GM12878 (cell line): ENCODE measurements around the gene CDK15. TPM values are rescaled to one million over a fixed set of nuclear protein-coding genes. Genes with fewer than 3 reads are reported as not detected.

Experiments
- ATAC-seq: fragments of 200-7000 bp; cut with Tn5 transposase; 3 replicates; pipeline ENCODE4 v1.9.1; 2020; ENCODE audit warnings: mild to moderate bottlenecking, moderate library complexity
- BruUV-seq: library from RNA; stranded (reverse); fragments of 400-500 nt; replicated peaks from 2 replicates; lab custom pipeline; 2021; lab: Mats Ljungman, UMichigan
- CTCF ChIA-PET: fragments of 300-600 bp; sonication (Branson Sonifier 250); formaldehyde crosslinking; extraction: SDS; loops from one replicate; lab custom pipeline; 2021; ENCODE audit warnings: inconsistent platforms; lab: Yijun Ruan, JAX
- POLR2A ChIA-PET: fragments of 350-600 bp; formaldehyde crosslinking; extraction: SDS; loops from one replicate; lab custom pipeline; 2021; ENCODE audit warnings: inconsistent platforms; lab: Charles Lee
- RAD21 ChIA-PET: fragments of 300-600 bp; sonication (Branson Sonifier 250); formaldehyde crosslinking; loops from one replicate; lab custom pipeline; 2023; ENCODE audit warnings: antibody characterized with exemption; ENCODE audit not compliant: unreplicated experiment; lab: Charles Lee
- SMC1A ChIA-PET: fragments of 300-600 bp; sonication (Branson Sonifier 250); formaldehyde crosslinking; loops from one replicate; lab custom pipeline; 2023; ENCODE audit not compliant: unreplicated experiment, uncharacterized antibody; lab: Charles Lee
- DNase-seq: peaks from one replicate; pipeline ENCODE4 v3.0.0-alpha.2; 2011; ENCODE audit warnings: low read depth, low spot score
- FAIRE-seq: peaks from 3 replicates; lab custom pipeline; 2011; peaks lifted over from hg19 to GRCh38; lab: Jason Lieb, UNC
- H2AFZ ChIP-seq: 2 replicates; pipeline ENCODE4 v1.6.0; 2011; ENCODE audit warnings: low read depth, low read length, control low read depth; ENCODE audit not compliant: control insufficient read depth
- H3K27ac ChIP-seq: 2 replicates; pipeline ENCODE4 v1.5.1; 2011; ENCODE audit warnings: control low read depth; ENCODE audit not compliant: control insufficient read depth, insufficient read depth
- H3K27me3 ChIP-seq, 2 experiments: replicated peaks in 1 of 2; 2 replicates each; pipeline versions ENCODE4 v1.6.0 to v1.6.1; 2011; ENCODE audit warnings: low read length in 1 of 2; ENCODE audit not compliant: control insufficient read depth in 2 of 2, insufficient read depth in 2 of 2
- H3K36me3 ChIP-seq, 2 experiments: 2 replicates each; pipeline ENCODE4 v1.5.1; 2011; ENCODE audit warnings: low read length in 1 of 2; ENCODE audit not compliant: control insufficient read depth in 2 of 2, insufficient read depth in 2 of 2
- H3K4me1 ChIP-seq: 2 replicates; pipeline ENCODE4 v1.6.1; 2011; ENCODE audit warnings: mild to moderate bottlenecking, low read length, moderate library complexity, mixed read lengths; ENCODE audit not compliant: control insufficient read depth, insufficient read depth
- H3K4me2 ChIP-seq: 2 replicates; pipeline ENCODE4 v1.6.0; 2011; ENCODE audit warnings: control low read depth; ENCODE audit not compliant: control insufficient read depth, insufficient read depth
- H3K4me3 ChIP-seq: fragments of 200-600 bp; sonication (generic); 2 replicates; pipeline ENCODE4 v1.5.1; 2016
- H3K79me2 ChIP-seq: 2 replicates; pipeline ENCODE4 v1.6.0; 2011; ENCODE audit warnings: low read length; ENCODE audit not compliant: control insufficient read depth, insufficient read depth
- H3K9ac ChIP-seq: 2 replicates; pipeline ENCODE4 v1.8.0; 2011; ENCODE audit warnings: low read length, control low read depth, mixed read lengths; ENCODE audit not compliant: control insufficient read depth, insufficient read depth
- H3K9me3 ChIP-seq: replicated peaks from 3 replicates; pipeline ENCODE4 v1.5.1; 2011; ENCODE audit warnings: mild to moderate bottlenecking, low read length; ENCODE audit not compliant: control insufficient read depth, insufficient read depth
- H4K20me1 ChIP-seq: 2 replicates; pipeline ENCODE4 v1.6.0; 2011; ENCODE audit not compliant: control insufficient read depth, insufficient read depth
- BHLHE40 ChIP-seq, 2 experiments: fragments of 450-650 bp in 1 of 2; IDR thresholded peaks; 2 replicates each; pipeline ENCODE4 v1.6.1; 2011 to 2017; ENCODE audit warnings: low read depth in 2 of 2, borderline replicate concordance in 1 of 2, improper control_type of control experiment in 1 of 2, low read length in 1 of 2, mild to moderate bottlenecking in 1 of 2
- CBFB ChIP-seq: IDR thresholded peaks from 2 replicates; pipeline ENCODE4 v1.6.1; 2016; ENCODE audit warnings: antibody characterized with exemption, low read depth
- CHD2 ChIP-seq: IDR thresholded peaks from 2 replicates; pipeline ENCODE4 v1.6.1; 2011; ENCODE audit warnings: low read depth, low read length, improper control_type of control experiment, borderline replicate concordance
- ETV6 ChIP-seq, 2 experiments: fragments of 450-650 bp in 1 of 2; IDR thresholded peaks in 1 of 2; conservative IDR thresholded peaks in 1 of 2; 2 replicates each; pipeline ENCODE4 v1.6.1; 2014; ENCODE audit warnings: antibody characterized with exemption in 1 of 2, borderline replicate concordance in 1 of 2, low read depth in 1 of 2, mild to moderate bottlenecking in 1 of 2, moderate library complexity in 1 of 2
- IRF4 ChIP-seq: IDR thresholded peaks from 2 replicates; pipeline ENCODE4 v1.6.1; 2011; ENCODE audit warnings: low read depth, low read length
- PKNOX1 ChIP-seq: fragments of 450-650 bp; IDR thresholded peaks from 2 replicates; pipeline ENCODE4 v1.6.1; 2016; ENCODE audit warnings: mild to moderate bottlenecking
- WRNIP1 ChIP-seq: IDR thresholded peaks from 2 replicates; pipeline ENCODE4 v1.6.1; 2011; ENCODE audit warnings: low read depth, low read length, improper control_type of control experiment, borderline replicate concordance
- YBX1 ChIP-seq: fragments of 450-650 bp; IDR thresholded peaks from 2 replicates; pipeline ENCODE4 v1.6.1; 2016; ENCODE audit warnings: antibody characterized with exemption
- WGBS: methylation state at CpG from one replicate; pipeline ENCODE4 v1.1.6; 2016; ENCODE audit warnings: low lambda C conversion rate; ENCODE audit not compliant: insufficient replicate concordance, insufficient coverage; ENCODE audit errors: missing lambda C conversion rate; 5-methylcytosine and 5-hydroxymethylcytosine counted together
- in situ Hi-C: fragments of 300-500 bp; cut with MboI; formaldehyde crosslinking; loops from 9 replicates; pipeline ENCODE4 v1.14.3; 2018; ENCODE audit warnings: mixed read lengths
- intact Hi-C: fragments of 100-400 bp; cut with micrococcal nuclease; formaldehyde crosslinking; loops from one replicate; pipeline ENCODE4 v1.14.2; 2022; ENCODE audit not compliant: unreplicated experiment
- polyA plus RNA-seq, 11 experiments: library from polyadenylated mRNA; depleted of rRNA in 4 of 11; unstranded in 6 of 11; stranded (reverse) in 5 of 11; fragments of >200 nt; fragmentation: Nextera tagmentation in 4 of 11; fragmentation: Illumina TruSeq in 1 of 11; extraction: Ambion mirVana in 4 of 11; extraction: Trizol in 1 of 11; gene quantifications; 1 replicate in 1 of 11; 2 replicates in 10 of 11; pipeline versions ENCODE4 v1.2.1 to v1.2.3, GENCODE V29; 2011 to 2016; ENCODE audit warnings: inconsistent platforms in 2 of 11, missing spikeins in 2 of 11, low read depth in 1 of 11
- total RNA-seq, 4 experiments: library from RNA; depleted of rRNA in 3 of 4; stranded (reverse); fragments of >200 nt in 3 of 4; fragmentation: Illumina TruSeq in 1 of 4; extraction: Trizol in 1 of 4; gene quantifications; 2 replicates each; pipeline versions ENCODE4 v1.2.1 to v1.2.3, GENCODE V29; 2013 to 2021
- TF ChIP-seq, protein P1 (sequence below): IDR thresholded peaks from 2 replicates; pipeline ENCODE4 v1.6.1; 2011; ENCODE audit warnings: low read depth, mild to moderate bottlenecking, low read length, moderate library complexity, borderline replicate concordance; ENCODE audit errors: extremely low read depth

Gene CDK15
- total and polyA plus RNA-seq, 10 of the 15 experiments (the other 5 are each of a cell fraction or from before 2014, with no cell fraction given) = 0.01 to 0.04 TPM; not detected in 8

GRCh38 chr2:201909961-201910361, 103.6 kb downstream of the CDK15 start (continued):
- TF ChIP-seq BHLHE40 (IDR thresholded peaks at IDR 0.05; ENCODE audit: borderline replicate concordance in 1 of 2, low read depth in 2 of 2, low read length in 1 of 2) = 0 out of 4 replicates have a peak, but pooled peaks of 1 of the 2 experiments have one; percentile 3
- TF ChIP-seq, all 136 proteins: peak for 7

DNA sequence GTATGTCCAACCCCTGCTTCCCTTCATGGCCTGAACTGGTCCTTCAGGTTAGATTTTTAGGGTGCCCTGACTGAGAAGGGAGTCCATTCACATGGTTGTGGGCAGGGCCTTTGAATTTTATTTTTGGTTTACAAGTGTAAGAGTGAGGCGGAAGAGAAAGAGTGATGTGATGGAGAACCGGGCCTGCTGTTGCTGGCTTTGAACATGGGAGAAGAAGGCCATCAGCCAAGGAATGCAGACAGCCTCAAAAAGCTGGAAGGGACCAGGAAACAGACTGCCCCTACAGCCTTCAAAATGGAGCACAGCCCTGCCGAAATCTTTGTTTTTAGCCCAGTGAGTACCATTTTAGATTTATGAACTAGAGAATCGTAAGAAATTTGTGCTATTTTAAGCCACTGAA, 105.0 kb downstream of the CDK15 start:
- in situ Hi-C loops = no loop called here
- CTCF ChIA-PET = no interaction called here
- no peaks in the 10 kb centered on the region for H3K36me3 ChIP-seq
- TF ChIP-seq CHD2 = no peak
- TF ChIP-seq PKNOX1 = no peak
- TF ChIP-seq IRF4 = no peak
- TF ChIP-seq CBFB = no peak
- TF ChIP-seq YBX1 = no peak
- TF ChIP-seq WRNIP1 = no peak
- no peak for TF ChIP-seq ETV6 (conservative IDR thresholded peaks at IDR 0.05 in 1 of 2, IDR thresholded peaks at IDR 0.05 in 1 of 2; ENCODE audit: borderline replicate concordance in 1 of 2, low read depth in 1 of 2)
- TF ChIP-seq, protein P1, sequence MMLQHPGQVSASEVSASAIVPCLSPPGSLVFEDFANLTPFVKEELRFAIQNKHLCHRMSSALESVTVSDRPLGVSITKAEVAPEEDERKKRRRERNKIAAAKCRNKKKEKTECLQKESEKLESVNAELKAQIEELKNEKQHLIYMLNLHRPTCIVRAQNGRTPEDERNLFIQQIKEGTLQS = no peak
- TF ChIP-seq, all 136 proteins: peak for 0
- peaks cover 10% of the 10 kb centered on the region; the same call in 1 of the 2 replicates for H3K4me1 ChIP-seq
- DNase-seq (no peak), ATAC-seq (no peak), FAIRE-seq (no peak)
- no peak overlapping the region for H2AFZ ChIP-seq
- H3K4me2 ChIP-seq = no peak overlapping the region
- ChIA-PET POLR2A (no interaction called here), RAD21 (interaction anchor here (1.3 kb wide), 1 partner anchor 19 kb away, joined by 3 read pairs; no protein-coding TSS in a partner anchor), SMC1A (interaction anchor here (0.8 kb wide), 1 partner anchor 11 kb away, joined by 3 read pairs; no protein-coding TSS in a partner anchor)
- H3K9ac ChIP-seq = no peak overlapping the region
- no TSS peak for BruUV-seq
- WGBS = 76% methylated on average over 4 of the region's 4 CpGs
- H4K20me1 ChIP-seq = no peaks in the 10 kb centered on the region
- no peaks in the 10 kb centered on the region for H3K9me3 ChIP-seq
- intact Hi-C loops = no loop called here
- no peaks in the 10 kb centered on the region for H3K27me3 ChIP-seq
- H3K4me3 ChIP-seq = no peak overlapping the region
- H3K27ac ChIP-seq = no peak overlapping the region
- no peaks in the 10 kb centered on the region for H3K79me2 ChIP-seq
